ENCODE data around the gene ANKRD17.

The ANKRD17 gene

DNA sequence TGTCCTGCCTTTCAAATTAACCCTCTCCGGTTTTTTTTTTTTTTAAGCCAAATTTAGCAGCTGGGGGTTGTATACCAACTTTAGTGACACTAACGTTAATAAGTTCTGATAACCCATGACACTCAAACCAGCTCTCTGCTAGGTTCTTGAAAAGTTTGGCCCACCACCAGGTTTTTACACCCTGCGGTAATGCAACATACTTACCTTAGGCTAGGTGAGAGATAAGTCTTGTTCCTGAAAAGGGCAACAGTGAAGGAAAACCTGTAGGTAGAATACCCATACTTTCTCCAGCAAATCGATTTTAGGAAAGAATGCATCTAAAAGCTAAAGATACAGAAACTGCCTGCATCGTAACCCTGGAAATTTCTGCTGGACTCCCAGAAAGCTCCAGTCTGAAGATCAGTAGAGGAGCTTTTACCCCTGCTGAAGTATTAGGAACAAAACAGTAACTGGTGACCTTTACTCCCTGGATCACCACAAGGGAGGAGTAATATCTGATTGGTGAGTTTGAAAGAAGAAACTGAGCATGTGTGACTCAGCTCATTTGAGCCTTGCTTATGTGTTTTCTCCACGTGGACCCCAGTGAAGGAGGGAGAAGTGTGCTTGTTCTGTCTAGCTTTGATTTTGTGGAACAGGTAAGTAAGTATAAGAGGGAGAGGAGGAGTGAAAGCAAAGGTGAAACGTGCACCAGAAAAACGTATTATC, 154.6 kb downstream of the ANKRD17 start:
- no peak for FAIRE-seq

DNA sequence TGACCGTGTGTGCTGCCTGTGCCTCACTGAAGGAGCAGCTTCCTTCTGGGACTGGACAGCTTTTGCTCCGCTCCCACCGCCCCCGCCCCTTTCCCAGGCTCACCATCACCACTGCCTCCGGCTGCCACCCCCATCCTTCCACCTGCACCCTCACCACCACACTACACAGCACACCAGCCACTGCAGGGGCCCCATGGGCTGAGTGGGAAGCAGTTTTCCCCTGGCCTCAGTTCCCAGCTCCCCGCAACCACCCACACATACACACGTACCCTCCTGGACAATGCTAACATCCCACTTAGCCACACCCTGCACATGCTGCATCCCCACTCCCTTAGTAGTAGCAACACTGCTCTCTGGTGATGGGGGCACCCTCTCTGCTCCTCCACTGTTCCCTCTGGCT, 159.5 kb downstream of the ANKRD17 start:
- no peak for FAIRE-seq

DNA sequence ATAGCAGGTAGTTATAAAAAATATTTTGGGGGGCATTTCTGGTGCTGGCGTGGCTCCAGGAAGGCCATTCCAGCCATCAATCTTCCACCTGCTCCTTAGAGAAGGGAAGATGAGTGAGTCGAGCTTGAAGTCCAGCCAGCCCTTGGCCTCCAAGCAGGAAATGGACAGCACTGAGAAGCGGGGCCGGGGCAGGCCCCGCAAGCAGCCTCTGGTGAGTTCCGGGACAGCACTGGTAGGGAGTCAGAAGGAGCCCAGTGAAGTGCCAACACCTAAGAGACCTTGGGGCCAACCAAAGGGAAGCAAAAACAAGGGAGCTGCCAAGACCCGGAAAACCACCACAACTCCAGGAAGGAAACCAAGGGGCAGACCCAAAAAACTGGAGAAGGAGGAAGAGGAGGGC, 159.9 kb downstream of the ANKRD17 start:
- FAIRE-seq: no peak

DNA sequence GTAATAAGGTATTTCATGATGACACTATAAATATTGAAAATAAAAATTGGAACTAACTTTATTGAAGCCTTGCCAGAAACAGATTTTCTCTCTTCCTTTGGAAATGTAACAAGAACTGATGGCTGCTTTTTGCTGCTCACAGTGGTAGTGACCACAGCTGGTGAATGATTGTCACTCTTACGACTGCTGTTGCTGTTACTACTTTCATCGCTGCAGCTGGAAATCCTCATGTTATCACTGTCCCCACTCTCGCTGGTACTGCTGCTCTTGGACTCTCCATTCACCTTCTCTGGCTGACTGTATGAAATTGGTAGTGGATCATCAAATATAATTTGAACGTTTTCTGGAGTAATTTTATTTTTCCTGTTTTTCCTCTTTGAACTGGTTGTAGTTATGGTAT, 160.6 kb downstream of the ANKRD17 start:
- no peak for FAIRE-seq

DNA sequence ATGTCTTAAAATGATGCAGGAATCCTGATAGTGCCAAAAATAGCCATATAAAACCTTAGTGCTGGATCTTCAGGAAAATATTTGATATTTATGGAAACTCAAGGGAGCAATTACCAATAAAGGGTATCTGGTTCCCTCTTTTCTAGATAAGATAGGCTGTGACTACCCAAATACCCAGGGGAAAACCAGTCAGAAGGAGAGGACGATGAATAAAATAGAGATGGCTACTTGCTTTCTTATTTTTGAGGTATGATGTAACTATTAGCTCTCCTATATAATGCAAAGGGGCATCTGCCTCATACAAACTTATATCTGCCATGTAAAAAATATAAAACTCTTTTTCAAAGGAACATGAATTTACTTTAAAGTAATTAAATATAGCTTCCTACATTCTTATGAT, 165.7 kb downstream of the ANKRD17 start:
- FAIRE-seq: no peak

DNA sequence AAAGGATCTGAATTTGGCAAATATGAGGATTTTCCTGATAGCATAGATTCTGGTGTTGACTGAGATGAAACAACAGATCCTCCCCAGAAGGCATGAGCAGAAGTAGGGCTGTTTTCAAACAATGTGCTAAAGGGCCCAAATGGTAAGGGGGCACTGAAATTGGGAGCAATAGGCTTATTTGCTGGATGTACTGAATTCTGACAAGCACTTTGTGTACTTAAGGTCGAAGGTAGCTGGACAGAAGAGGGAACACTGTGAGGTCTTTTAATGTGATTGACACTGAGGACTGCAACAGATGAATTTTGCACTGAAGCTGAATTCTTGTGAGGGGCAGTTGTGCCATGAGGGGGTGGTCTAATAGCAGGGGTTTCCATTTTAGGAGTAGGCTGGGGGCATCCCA, 167.9 kb downstream of the ANKRD17 start:
- no peak for FAIRE-seq

DNA sequence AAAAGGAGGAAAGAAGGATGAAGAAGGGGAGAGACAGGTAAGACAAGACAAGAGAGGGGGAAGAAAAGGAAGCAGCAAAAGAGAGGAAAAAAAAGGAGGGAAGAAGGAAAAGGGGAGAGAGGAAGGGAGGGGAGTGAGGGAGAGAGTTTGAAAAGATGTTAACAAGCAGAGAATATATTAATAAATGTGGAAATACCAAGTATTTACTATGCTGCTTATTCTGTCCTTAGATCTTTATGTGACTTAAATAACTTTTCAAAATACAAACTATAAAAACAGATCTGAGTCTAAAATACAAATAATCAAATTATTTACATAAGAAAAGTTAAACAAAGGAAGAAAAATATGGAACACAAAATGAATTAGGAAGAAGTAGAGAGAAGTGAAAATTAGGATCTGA, 170.7 kb downstream of the ANKRD17 start:
- no peak for FAIRE-seq

DNA sequence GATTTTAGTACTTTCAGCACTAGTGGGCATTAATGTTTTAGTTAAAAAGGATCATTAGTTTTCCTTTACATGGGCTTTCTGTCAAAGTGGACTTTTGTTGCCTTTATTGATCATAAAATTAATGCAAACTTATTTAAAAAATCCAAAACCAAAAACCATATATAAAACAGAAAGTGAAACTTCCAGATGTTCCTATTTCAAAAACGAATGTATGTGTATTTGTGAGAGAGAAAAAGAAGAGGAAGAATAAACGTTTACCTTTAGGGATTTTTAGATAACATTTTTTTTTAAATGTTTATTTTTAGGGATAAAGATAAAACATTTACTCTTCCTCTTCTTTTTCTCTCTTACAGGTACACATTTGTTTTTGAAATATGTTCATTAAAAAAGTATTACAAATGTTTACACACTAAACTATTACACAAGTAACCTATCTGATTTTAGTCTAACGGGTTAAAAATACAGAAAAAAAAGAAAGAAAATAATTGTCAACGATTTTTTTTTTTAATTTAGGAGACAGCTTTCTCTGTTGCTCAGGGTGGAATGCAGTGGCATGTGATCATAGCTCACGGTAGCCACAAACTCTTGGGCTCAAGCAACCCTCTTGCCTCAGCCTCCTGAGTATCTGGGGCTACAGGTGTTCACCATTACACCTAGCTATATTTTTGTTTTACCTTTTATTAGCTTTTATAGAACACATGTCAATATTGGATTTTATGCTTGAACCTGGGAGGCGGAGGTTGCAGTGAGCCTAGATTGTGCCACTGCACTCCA, 172.3 kb downstream of the ANKRD17 start:
- peak; percentile 63 for FAIRE-seq

DNA sequence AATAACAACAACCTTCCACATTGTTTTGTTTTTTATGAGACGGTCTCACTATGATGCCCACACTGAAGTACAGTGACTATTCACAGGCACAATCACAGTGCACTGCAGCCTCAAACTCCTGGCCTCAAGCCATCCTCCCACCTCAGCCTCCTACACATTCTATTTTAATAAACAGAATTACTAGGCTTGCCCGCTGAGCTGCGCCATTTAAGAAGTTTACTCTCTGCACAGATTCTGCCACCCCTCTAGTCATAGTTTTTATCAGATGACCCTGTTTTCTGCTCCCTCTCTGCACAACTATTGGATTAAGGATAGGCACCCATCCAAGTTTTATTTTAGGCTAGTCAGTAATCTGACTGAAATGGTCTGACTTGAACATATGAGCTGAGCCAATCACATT, 177.8 kb downstream of the ANKRD17 start:
- no peak for FAIRE-seq

DNA sequence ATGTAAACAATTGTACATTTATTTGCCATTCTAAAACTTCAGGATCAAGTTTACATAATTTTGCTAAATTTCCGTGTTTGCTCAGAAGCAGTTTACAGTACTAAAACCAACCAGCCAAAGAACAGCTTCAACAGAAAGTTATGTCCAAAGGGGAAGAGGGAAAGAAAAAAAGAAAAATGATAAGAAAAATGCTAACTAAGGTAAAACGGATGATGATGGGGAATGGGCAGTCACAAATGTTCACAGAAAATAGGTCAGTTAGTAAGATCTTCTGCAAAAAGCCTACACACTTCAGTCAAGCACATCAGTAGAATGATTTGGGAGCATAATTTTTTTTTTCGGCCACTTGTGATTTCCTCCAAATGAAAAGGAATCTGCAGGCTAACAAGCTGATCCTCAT, 182.8 kb downstream of the ANKRD17 start:
- no peak for FAIRE-seq

DNA sequence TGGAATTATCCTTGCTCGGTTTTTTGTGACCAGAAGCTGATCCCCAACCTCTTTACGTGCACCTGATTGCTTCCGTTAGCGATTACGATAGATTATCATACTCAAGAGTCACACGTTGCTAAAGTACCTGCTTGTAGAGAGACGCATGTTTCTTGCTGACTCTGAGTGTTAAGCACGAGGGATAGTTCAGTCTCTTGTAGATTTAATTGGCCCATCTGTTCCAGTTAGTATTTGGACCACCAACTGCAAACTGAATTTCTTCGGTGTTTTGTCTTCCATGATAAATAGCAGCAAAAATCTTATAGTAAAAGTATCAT, 188.6 kb downstream of the ANKRD17 start:
- FAIRE-seq: no peak

DNA sequence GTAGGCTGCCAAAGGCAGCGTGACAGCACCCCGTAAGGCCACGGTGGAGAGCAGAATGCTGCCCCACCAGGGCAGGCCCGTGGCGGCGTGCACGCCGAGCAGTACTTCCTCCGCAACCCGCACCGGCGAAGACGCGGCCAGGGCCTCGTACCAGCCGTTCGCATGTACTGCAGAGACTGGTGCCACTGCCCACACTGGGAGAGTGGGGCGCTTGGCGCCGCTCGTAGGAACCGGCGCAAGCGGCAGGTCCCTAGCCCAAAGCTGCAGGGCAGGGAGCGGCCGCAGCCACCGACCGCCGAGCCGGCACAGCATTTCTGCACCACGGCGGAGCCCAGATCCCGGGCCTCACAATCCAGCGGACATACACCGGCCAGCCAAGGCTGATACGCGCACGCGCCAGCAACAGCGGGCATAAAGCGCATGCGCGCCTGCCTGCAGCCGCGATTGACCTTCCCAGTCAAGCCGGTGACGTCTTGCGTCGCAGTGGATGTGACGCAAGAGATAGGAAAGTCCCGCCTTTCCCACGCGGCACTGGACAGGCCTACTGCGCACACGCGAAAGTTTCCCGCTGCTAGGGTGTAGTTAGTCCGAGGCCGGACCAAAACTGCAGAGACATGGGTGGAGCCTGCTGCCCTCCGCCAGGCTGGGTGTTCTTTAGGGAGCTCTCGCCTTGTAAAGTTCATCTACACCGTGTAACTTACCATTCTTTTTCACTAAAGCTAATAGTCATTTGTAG, 189.1 kb downstream of the ANKRD17 start, which contains the start of gene COX18:
Gene COX18 (minus strand): TSS at position 379 of the 736 bp plus-strand sequence. CDS start 67 bp downstream, at position 312.
- FAIRE-seq: peak; percentile 95

DNA sequence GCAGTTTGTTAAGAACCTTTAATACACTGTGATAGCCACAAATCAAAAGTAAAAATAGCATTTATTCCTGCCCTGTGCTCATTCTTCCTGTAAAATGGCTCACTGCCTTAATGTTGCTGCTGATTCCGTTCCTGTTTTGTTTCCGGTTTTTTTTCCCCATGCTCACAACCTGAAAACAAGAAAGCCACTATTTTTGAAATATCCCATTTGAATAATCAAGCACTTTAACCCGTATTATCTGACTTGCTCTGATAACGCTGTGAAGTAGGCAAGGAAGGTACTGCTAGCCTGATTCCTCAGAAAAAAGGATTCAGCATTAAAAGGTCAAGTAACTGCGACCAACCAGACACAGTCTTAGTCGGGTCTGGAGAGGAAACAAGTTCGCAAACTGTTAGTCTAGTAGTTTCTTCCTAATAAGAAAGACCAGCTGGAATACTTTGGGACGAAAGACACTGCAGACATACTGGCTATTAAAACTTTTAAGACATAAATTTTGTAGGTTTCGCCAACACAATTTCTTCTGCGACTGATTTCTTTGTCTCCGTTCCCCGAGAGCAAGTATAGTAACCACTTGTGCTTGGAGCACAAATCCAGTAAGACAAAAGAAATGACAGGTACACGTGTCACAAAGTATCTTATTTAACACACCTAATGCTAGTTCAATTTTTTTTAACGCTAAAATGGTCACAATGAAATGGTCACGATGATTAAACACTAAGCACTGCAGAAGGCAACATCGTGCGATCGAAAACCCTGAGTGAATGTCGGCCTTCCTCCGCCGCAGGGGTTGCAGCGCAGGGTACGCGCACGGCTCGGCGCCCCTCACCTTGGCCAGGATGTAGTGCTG, 189.9 kb downstream of the ANKRD17 start:
- FAIRE-seq: no peak

DNA sequence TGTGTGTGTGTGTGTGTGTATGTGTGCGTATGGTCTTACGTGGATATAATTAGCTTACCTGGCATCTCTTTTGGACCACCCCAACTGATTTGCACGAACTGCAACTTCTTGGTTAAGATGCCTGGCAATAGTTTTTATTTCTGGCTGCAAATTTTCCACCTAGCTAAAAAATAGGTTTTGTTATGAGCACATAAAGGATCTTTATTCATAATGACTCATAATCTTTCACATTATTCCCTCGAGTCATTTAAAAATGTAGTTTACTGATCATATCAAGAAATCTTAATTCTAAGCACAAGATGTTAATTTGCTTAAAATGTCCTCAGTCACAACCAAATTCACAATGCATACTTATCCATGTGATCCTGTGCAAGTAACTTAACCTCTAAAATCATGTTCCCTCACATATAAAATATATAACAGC, 190.6 kb downstream of the ANKRD17 start:
- FAIRE-seq: no peak

DNA sequence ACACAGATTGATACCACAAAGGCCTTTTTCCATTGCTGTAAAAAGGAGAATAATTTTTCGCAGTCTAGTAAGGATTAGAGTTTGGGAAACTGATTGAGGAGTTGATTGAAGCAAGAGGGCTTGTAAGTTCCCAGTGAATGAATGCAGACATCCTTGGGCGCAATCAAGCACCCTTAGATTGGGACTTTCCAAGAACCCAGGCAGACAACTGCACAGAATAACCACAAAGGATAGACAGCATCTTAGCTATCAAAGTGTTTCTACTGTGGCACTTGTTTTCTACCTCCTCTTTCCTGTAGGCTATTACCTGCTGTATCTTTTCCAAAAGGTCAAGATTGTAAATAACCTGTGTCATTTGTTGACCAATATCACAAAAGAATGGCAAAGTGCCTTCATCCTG, 191.7 kb downstream of the ANKRD17 start:
- no peak for FAIRE-seq

DNA sequence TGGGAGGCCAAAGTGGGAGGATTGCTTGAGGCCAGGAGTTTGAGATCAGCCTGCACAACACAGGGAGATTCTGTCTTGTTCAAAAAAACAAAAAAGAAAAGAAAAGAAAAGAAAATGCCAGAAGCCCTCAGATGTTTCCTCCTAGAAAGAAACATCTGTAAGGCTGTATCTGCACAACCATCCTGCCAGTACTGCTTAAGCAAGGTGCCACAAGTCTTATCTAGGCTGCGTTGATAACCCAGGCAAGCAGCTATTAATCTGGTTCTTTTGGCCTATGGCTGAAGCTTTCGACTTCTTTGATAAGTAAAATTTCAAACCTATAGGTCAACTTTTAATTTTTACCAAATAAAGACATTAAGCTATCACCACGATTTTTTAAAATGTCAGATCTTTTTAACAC, 192.2 kb downstream of the ANKRD17 start:
- no peak for FAIRE-seq

DNA sequence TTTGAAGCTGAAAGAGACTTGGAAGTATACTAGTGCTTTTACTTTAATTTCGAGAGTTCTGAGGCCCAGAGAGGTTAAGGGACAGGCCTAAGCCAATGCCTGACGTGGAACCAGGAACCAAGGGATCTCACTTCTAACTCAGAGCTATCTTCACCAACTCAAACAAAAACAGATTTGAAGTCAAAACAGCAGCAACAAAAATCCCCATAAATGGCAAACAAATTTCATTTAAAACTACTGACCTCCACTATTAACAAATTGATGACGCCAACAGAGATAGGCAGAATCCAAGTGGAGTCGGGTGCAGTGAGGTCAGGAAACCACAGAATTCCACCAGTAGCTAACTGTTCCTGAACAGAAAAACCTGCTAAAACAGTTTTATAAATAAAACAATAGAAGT, 194.1 kb downstream of the ANKRD17 start:
- no peak for FAIRE-seq

DNA sequence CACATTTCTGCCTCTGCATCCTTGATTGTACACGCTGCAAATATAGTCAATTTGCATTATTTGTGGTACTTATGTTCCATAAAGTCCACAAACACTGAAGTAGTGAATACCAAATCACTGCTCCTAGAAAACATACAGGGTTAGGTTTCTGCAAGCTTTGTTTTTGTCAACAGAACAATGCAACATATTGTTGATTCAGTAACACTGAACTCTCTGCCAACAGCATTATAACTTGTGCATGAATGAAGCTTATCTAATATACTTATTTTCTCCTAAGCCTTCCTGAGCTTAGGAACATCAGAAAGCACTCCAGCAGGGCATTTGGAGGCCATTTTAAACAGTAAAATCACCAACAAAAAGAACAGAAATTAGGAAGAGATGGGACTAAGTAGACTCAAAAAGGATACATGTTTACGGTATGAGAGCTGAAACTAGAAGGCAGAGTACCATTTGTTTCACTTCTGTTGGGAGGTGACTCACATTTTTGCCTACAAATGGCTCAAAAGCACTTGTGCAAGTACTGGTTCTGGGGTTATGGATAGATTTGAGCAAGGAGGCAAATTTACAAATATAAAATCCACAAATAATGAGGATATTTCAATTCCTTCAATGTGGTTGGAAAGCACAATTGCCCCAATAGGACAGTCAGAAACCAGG, 203.2 kb downstream of the ANKRD17 start:
- FAIRE-seq: no peak

DNA sequence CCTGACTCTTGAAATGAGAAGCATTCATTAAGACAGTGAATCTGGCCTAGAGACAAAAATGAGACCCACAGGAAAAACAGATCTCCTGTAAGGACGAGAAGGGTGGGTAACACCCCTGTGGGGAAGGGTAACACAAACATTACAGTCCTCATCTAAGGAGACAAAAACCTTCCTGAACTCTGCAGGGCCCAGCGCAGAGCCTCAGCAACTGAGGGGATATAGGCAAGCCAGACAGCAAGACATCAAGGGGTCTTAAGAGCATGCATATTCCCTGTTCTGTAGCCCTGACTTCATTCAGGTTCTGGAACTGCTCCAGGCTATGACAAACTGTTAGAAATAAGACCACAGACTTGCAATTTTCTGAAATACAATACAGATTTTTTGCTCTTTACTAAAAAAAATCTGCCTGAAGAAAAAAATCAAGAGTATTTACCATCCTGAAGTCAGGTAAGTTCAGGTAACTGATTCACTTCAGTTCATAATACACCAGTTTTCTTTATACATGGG, 204.6 kb downstream of the ANKRD17 start:
- FAIRE-seq: no peak

DNA sequence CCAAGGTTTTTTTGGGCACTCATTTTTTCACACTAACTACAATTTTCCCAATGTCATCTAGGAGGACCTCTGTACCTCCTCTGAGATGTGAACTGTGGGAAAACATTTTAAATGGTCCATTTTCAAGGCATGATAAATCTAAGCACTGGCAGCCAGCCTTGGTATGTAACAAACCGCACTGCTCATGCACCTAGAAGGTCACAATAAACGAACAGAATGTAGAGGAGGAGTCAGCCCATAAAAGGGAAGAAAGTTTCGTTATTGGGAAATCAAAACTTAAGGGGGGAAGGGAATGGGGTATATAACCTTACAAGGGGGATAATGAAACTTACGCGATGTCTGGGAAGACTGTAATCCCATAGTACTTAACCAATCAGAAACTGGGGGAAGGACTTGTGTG, 205.5 kb downstream of the ANKRD17 start:
- FAIRE-seq: no peak

DNA sequence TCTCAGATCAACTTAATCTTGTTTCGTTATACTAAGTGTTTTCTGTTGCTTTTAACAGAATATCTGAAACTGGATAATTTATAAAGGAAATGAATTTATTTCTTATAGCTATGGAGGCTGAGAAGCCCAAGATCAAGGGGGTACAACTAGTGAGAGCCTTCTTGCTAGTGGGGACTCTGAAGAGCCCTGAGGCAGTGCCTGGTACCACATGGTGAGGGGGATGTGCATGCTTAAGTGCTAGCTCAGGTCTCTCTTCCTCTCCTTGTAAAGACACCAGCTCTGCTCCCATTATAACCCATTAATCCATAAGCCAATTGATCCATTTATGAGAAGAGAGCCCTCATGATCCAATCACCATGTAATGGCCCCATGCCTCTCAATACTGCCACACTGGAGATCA, 207.0 kb downstream of the ANKRD17 start:
- no peak for FAIRE-seq

DNA sequence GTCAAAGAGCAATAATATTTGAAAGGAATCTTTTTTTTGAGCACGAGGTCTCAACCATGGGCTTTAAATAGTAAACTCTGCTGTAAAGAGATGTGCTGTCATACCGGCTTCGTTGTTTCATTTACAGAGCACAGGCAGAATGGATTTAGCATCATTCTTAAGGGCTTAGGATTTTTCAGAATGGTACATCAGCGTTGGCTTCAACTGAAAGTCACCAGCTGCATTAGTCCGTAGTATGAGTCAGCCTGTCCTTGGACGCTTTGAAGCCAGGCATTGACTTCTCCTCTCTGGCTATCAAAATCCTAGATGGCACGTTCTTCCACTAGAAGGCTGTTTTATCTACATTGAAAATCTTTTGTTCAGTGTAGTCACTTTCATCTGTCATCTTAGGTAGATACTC, 212.7 kb downstream of the ANKRD17 start:
- no peak for FAIRE-seq

All from endometrium (tissue), 2 donors.